Mesendoderm (in vitro differentiated cells): ENCODE data around the gene PSMD8.

Experiments used
- DNase-seq: peaks from one replicate; pipeline ENCODE4 v3.0.0; 2013
- H2AK5ac ChIP-seq: 2 replicates; pipeline ENCODE4 v1.6.1; 2013; ENCODE audit warnings: low read length, inconsistent platforms
- H2BK120ac ChIP-seq: 2 replicates; pipeline ENCODE4 v1.6.1; 2013; ENCODE audit warnings: low read depth, mild to moderate bottlenecking, low read length, moderate library complexity, mixed read lengths
- H2BK15ac ChIP-seq: replicated peaks from 2 replicates; pipeline ENCODE4 v1.6.1; 2013; ENCODE audit warnings: low read depth, mild to moderate bottlenecking, moderate library complexity
- H2BK5ac ChIP-seq: 2 replicates; pipeline ENCODE4 v1.6.1; 2013; ENCODE audit warnings: low read length, inconsistent platforms
- H3K18ac ChIP-seq: 2 replicates; pipeline ENCODE4 v1.6.1; 2013; ENCODE audit warnings: mild to moderate bottlenecking, low read length, mixed read lengths
- H3K23ac ChIP-seq: one replicate; pipeline ENCODE4 v1.6.1; 2013; ENCODE audit warnings: low read length
- H3K27ac ChIP-seq: 2 replicates; pipeline ENCODE4 v1.5.1; 2013; ENCODE audit warnings: low read depth, mild to moderate bottlenecking, inconsistent platforms, low read length, moderate library complexity
- H3K27me3 ChIP-seq: 2 replicates; pipeline ENCODE4 v1.6.1; 2013; ENCODE audit warnings: low read length, control low read depth, mild to moderate bottlenecking, inconsistent platforms; ENCODE audit not compliant: insufficient read depth, poor library complexity
- H3K36me3 ChIP-seq: 2 replicates; pipeline ENCODE4 v1.6.1; 2013; ENCODE audit warnings: low read length, inconsistent platforms; ENCODE audit not compliant: control insufficient read depth, insufficient read depth
- H3K4ac ChIP-seq: one replicate; pipeline ENCODE4 v1.6.1; 2013; ENCODE audit warnings: low read depth, mild to moderate bottlenecking, low read length, moderate library complexity
- H3K4me1 ChIP-seq: 2 replicates; pipeline ENCODE4 v1.6.1; 2013; ENCODE audit warnings: low read depth, low read length, inconsistent platforms; ENCODE audit not compliant: control insufficient read depth
- H3K4me2 ChIP-seq: 2 replicates; pipeline ENCODE4 v1.6.1; 2013; ENCODE audit warnings: low read length
- H3K4me3 ChIP-seq: 2 replicates; pipeline ENCODE4 v1.5.1; 2013; ENCODE audit warnings: mild to moderate bottlenecking, low read length
- H3K56ac ChIP-seq: one replicate; pipeline ENCODE4 v1.6.1; 2013; ENCODE audit warnings: low read length
- H3K79me1 ChIP-seq: 2 replicates; pipeline ENCODE4 v1.6.1; 2013; ENCODE audit warnings: low read length, inconsistent platforms
- H3K79me2 ChIP-seq: 2 replicates; pipeline ENCODE4 v1.6.1; 2013; ENCODE audit warnings: mild to moderate bottlenecking, low read length; ENCODE audit not compliant: control insufficient read depth, insufficient read depth
- H3K9ac ChIP-seq: 2 replicates; pipeline ENCODE4 v1.6.1; 2013; ENCODE audit warnings: low read length, inconsistent platforms
- H4K5ac ChIP-seq: one replicate; pipeline ENCODE4 v1.6.1; 2013; ENCODE audit warnings: low read length
- H4K8ac ChIP-seq: one replicate; pipeline ENCODE4 v1.6.1; 2013; ENCODE audit warnings: low read depth, mild to moderate bottlenecking, control low read depth, low read length, moderate library complexity
- WGBS: extraction: QIAGEN DNeasy Blood & Tissue Kit; methylation state at CpG from one replicate; pipeline ENCODE4 v1.1.7; 2013; ENCODE audit warnings: low lambda C conversion rate, missing lambda C conversion rate; ENCODE audit not compliant: insufficient coverage; ENCODE audit errors: extremely low coverage; 5-methylcytosine and 5-hydroxymethylcytosine counted together

The PSMD8 gene

DNA sequence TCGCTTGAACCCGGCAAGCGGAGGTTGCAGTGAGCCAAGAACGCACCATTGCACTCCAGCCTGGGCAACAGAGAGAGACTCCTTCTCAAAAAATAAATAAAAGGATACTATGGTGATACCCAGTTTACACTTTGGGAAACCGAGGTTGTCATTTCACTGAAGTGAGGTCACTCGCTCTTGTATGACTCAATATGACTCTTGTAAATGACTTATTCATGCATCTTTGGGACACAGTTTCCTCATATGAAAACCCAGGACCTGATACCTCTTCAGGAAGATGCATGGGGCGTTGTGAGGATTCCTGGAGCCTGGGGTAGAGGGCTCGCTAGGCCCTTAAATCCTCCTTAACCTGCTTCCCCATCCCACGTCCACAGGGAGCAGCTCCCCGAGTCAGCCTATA, 4.5 kb downstream of the PSMD8 start:
- no peak for DNase-seq
- Histone ChIP-seq H3K27ac (no peak overlapping the region), H2BK120ac (no peak overlapping the region), H3K79me2 (peaks cover 19% of the 10 kb centered on the region), H3K18ac (no peak overlapping the region), H3K4me3 (no peak overlapping the region), H2AK5ac (no peak overlapping the region), H3K9ac (no peak overlapping the region), H3K27me3 (no peaks in the 10 kb centered on the region), H3K79me1 (peaks cover 13% of the 10 kb centered on the region), H3K23ac (no peak overlapping the region), H3K4me1 (no peaks in the 10 kb centered on the region), H4K5ac (no peak overlapping the region), H2BK15ac (no peak overlapping the region), H2BK5ac (no peak overlapping the region), H4K8ac (no peak overlapping the region), H3K56ac (no peak overlapping the region), H3K4ac (no peak overlapping the region), H3K36me3 (peaks cover 15% of the 10 kb centered on the region), H3K4me2 (no peak overlapping the region)
- WGBS: no CpG with 5 or more reads among the region's 10 CpGs

GRCh38 chr19:38381138-38381537, 6.8 kb downstream of the PSMD8 start:
- H4K5ac ChIP-seq: no peak overlapping the region
- no peaks in the 10 kb centered on the region for H3K4me1 ChIP-seq
- no peak overlapping the region for H4K8ac ChIP-seq
- WGBS: no CpG with 5 or more reads among the region's 9 CpGs
- peaks cover 15% of the 10 kb centered on the region for H3K36me3 ChIP-seq
- H3K23ac ChIP-seq: no peak overlapping the region
- H2AK5ac ChIP-seq: no peak overlapping the region
- no peak overlapping the region for H3K27ac ChIP-seq
- H3K79me2 ChIP-seq: peaks cover 6% of the 10 kb centered on the region
- no peak overlapping the region for H3K18ac ChIP-seq
- no peak overlapping the region for H3K9ac ChIP-seq
- no peak overlapping the region for H3K4me2 ChIP-seq
- no peak for DNase-seq
- H3K56ac ChIP-seq: no peak overlapping the region
- H3K79me1 ChIP-seq: peaks cover 6% of the 10 kb centered on the region
- H3K27me3 ChIP-seq: no peaks in the 10 kb centered on the region
- no peak overlapping the region for H3K4me3 ChIP-seq
- no peak overlapping the region for H2BK120ac ChIP-seq
- H2BK15ac ChIP-seq: no peak overlapping the region
- no peak overlapping the region for H3K4ac ChIP-seq
- H2BK5ac ChIP-seq: no peak overlapping the region

- Histone ChIP-seq H3K79me2 (no peaks in the 10 kb centered on the region), H4K8ac (no peak overlapping the region), H3K4me3 (no peak overlapping the region), H2BK120ac (no peak overlapping the region), H4K5ac (no peak overlapping the region), H2BK5ac (no peak overlapping the region), H3K4ac (no peak overlapping the region), H3K56ac (no peak overlapping the region), H3K23ac (no peak overlapping the region), H3K27me3 (no peaks in the 10 kb centered on the region), H3K18ac (no peak overlapping the region), H3K79me1 (no peaks in the 10 kb centered on the region), H3K27ac (no peak overlapping the region), H2AK5ac (no peak overlapping the region), H2BK15ac (no peak overlapping the region), H3K4me1 (no peaks in the 10 kb centered on the region), H3K4me2 (no peak overlapping the region), H3K36me3 (peaks cover 15% of the 10 kb centered on the region), H3K9ac (no peak overlapping the region)
- WGBS: no CpG with 5 or more reads among the region's 10 CpGs
- no peak for DNase-seq
Observed at GRCh38 chr19:38383184-38383583, 8.8 kb downstream of the PSMD8 start.

- no peak overlapping the region for H3K4ac ChIP-seq
- H3K79me2 ChIP-seq: no peaks in the 10 kb centered on the region
- H4K5ac ChIP-seq: no peak overlapping the region
- no peak overlapping the region for H3K9ac ChIP-seq
- WGBS: no CpG with 5 or more reads among the region's 2 CpGs
- no peaks in the 10 kb centered on the region for H3K27me3 ChIP-seq
- H3K23ac ChIP-seq: no peak overlapping the region
- no peak overlapping the region for H3K4me2 ChIP-seq
- no peak overlapping the region for H3K27ac ChIP-seq
- no peak overlapping the region for H3K4me3 ChIP-seq
- no peaks in the 10 kb centered on the region for H3K4me1 ChIP-seq
- no peak overlapping the region for H3K56ac ChIP-seq
- no peak overlapping the region for H3K18ac ChIP-seq
- H2BK120ac ChIP-seq: no peak overlapping the region
- no peak for DNase-seq
- H2BK5ac ChIP-seq: no peak overlapping the region
- H3K36me3 ChIP-seq: peaks cover 15% of the 10 kb centered on the region
- no peak overlapping the region for H4K8ac ChIP-seq
- no peak overlapping the region for H2AK5ac ChIP-seq
- no peaks in the 10 kb centered on the region for H3K79me1 ChIP-seq
- H2BK15ac ChIP-seq: no peak overlapping the region
Observed at GRCh38 chr19:38383743-38384142, 9.4 kb downstream of the PSMD8 start.

DNA sequence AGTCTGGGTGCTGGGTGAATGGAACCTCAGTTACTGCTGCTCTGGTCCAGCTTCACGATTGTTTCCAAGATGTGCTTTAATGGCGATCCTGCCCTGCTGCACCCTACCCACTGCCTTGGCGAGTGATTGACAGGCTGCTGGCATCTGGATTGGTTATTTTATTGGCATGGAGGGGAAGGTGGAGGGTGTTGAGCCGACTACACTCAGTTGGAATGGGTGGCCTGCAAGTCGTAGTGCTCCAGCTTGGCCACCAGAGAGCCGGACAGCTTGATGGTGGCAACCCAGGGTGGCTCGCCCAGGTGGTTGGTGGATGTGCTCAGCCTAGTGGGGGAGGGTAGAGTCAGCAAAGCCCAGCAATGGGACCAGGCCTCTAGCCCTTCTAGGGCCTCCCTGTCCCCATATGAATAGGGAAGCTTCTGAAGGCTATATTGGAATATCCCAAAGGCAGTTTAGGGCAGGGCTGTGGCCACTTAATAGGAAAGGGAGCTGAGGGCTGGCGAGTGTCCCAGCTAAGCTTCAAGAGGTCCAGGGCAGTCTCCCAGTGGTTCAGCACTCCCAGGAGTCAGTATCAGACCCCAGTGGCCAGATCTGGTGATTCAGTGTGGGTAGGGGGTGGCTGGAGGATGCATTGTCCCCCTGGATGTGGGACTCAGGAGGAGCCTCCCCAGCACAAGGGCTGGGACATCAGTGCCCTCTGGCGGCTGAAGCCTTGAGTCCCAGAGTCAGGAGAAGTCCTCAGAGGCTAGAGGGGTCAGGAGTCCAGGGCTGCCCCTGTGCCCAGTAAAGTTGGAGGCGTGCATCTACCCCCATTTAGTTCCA, 10.0 kb downstream of the PSMD8 start:
- peak; percentile 78 for DNase-seq
- Histone ChIP-seq H3K4me2 (no peak overlapping the region), H3K27ac (no peak overlapping the region), H3K4ac (no peak overlapping the region), H3K56ac (no peak overlapping the region), H2BK120ac (no peak overlapping the region), H3K27me3 (no peaks in the 10 kb centered on the region), H4K8ac (no peak overlapping the region), H4K5ac (no peak overlapping the region), H2AK5ac (no peak overlapping the region), H3K23ac (no peak overlapping the region), H2BK15ac (no peak overlapping the region), H3K18ac (no peak overlapping the region), H3K36me3 (peaks cover 14% of the 10 kb centered on the region), H3K9ac (no peak overlapping the region), H3K79me1 (no peaks in the 10 kb centered on the region), H2BK5ac (no peak overlapping the region), H3K4me1 (no peaks in the 10 kb centered on the region), H3K4me3 (no peak overlapping the region), H3K79me2 (no peaks in the 10 kb centered on the region)
- no CpG with 5 or more reads among the region's 10 CpGs for WGBS
